Raji (cell line): ENCODE results near the gene LRRC8D.

Experiments used
- POLR2A ChIP-seq: IDR thresholded peaks from 2 replicates; pipeline ENCODE4 v1.6.1; 2011; ENCODE audit warnings: low read depth, low read length, control low read depth; ENCODE audit not compliant: insufficient read depth

LRRC8D gene

DNA sequence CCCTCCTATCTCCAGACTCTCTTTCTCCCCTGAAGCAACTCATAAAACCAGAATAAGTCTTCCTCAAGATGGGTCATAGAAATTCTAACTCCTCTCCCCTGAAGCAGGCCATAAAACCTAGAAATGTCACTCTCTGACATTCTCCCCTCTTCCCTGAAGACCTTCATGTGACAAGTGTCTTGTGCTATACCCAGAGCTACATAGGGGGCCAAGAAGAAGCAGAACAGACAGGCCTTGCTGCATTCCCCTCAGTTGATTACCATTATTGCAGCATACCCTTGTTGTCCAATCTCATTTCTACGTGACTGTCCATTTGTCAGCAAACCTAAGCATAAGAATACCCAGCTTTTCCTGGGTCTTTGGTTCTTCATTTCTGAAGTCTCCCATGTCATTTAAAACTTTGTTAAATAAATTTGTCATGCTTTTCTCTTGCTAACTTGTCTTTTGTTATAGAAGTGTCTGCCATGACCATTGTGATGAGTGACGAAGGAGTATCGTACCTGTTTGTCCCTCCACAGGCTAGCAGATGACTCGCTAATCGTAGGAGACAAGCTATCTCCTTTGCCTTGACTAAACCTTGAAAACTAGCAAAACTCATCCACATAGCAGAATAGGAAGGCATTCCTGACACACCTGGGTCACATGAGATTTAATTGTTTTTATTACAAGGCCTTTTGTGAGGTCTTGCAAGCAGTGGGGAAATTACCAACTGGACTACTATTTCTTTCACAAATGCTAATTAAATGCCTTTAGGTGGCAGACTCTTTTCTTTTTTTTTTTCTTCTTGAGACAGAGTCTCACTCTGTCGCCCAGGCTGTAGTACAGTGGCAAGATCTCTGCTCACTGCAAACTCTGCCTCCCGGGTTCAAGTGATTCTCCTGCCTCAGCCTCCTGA, 134.7 kb downstream of the LRRC8D start:
- TF ChIP-seq POLR2A, result no peak

DNA sequence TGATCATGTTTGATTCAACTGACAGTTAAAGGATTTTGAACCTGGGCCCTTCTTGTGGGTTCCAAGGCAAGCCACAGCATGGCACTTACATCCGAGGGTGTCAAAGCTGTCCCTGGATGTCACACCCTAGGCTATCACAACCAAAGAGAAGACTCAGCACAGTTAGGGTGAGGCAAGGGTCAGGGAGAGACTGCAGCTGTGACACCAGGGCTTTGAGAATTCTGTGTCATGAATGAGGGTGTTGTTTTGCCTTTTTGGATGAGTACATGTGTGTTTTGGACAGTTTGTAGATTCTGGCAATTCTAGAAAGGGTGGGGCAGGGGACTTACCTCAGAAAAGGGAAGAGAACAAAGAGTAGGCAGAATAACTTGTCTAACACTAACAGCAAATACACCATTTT, 136.3 kb downstream of the LRRC8D start:
- 0 out of 2 replicates have a peak, but pooled peaks have one; percentile 1 for TF ChIP-seq POLR2A

- TF ChIP-seq POLR2A, result no peak
Observed at GRCh38 chr1:89958851-89959654, 138.2 kb downstream of the LRRC8D start.

GRCh38 chr1:89959719-89960118, 138.9 kb downstream of the LRRC8D start:
- TF ChIP-seq POLR2A, result no peak

GRCh38 chr1:89962024-89962741, 141.4 kb downstream of the LRRC8D start:
- TF ChIP-seq POLR2A, result no peak

DNA sequence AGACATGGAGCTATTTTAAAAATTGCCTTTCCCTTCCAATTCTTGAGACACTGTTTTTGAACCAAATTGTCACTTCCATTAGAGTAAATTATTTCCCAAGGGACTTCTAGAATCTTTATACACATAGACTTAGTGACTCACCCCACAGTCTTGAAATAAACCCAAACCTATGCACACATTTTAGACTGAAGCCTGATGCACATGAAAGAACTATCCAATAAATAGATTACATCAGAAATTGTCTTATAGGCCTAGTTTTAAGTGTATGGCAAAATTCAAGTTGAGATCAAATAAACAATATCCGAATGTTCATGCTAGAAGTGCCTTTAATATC, 141.9 kb downstream of the LRRC8D start:
- no peak for TF ChIP-seq POLR2A

GRCh38 chr1:89965193-89965768, 144.4 kb downstream of the LRRC8D start:
- TF ChIP-seq POLR2A, result no peak

- TF ChIP-seq POLR2A, result no peak
Observed at GRCh38 chr1:89966656-89967055, 145.8 kb downstream of the LRRC8D start.

DNA sequence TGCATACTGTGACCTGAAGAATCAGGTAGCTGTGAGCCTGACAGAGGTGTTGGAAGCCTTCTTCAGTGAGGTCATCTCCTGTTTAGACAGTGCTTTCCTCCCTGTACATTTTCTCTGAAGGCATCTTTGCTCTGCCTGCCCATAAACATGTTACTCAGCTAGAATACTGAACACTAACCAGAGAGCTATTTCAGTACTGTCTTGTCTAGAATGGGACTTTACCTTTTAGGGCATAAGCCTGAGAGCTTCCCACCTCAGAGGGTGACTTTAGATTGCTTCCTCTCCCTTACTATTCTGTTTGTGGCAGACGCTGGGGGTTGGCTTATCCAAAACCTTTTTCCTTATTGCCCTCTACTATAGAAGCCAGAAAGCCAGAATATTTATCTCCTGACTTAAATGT, 150.8 kb downstream of the LRRC8D start:
- no peak for TF ChIP-seq POLR2A

DNA sequence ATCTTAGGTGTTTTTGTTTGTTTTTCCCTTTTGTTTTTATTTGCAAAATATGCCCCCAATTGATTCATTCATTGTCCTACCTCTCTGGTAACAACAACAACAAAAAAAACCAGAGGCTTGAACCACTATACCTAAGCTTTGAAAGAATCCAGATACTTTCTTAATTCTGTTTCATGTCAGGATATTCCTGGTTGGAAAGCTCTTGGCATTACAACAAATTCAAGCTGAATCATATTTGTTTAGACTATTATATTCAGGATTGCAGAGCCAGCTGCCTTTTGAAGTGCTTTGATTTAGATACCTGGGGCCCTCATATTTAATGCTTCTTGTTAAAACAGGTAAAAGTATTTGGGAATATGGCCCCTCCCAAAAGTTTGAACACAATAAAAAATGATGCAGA, 151.2 kb downstream of the LRRC8D start:
- no peak for TF ChIP-seq POLR2A

- no peak for TF ChIP-seq POLR2A
Observed at GRCh38 chr1:89973471-89974127, 152.8 kb downstream of the LRRC8D start.

GRCh38 chr1:89974256-89974655, 153.4 kb downstream of the LRRC8D start:
- TF ChIP-seq POLR2A, result no peak

DNA sequence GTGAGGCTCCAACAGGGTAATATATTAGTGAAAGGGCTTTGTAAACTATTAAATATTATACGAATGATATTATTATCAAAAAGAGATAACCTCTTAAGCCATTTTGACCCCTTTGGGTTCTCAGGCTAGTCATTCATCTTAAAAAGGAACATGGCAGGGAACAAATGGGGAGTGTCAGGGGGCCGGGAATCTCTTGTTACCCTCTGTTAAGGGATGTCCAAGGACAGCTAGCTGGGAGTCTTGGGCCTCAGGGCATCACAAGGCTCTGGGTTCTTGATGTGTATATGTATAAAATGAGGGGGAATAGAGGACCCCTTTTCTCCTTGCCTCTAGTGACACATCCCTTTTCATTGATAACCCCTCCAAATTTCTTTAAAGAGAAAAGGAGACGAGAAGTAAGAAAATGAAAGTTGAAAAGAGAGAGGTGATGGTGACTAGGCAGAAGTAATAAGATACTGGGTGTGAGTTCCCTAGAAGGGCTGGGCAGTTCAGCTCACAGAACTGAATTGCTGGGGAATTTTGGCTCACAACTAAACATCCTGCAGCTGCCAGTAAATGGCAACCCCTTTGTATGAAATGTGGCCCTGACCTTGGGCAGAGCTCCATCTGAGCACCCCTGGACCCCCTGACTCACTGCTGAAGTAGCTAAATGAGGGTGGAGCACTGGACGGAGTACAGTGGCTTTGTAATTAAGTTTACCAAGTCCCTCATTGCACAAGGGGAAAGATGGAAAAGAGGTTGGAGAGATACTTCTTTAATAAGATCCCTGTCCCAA, 154.1 kb downstream of the LRRC8D start:
- TF ChIP-seq POLR2A, result no peak
